Measurements from ENCODE around the gene ZNF493.

ZNF493 gene

DNA sequence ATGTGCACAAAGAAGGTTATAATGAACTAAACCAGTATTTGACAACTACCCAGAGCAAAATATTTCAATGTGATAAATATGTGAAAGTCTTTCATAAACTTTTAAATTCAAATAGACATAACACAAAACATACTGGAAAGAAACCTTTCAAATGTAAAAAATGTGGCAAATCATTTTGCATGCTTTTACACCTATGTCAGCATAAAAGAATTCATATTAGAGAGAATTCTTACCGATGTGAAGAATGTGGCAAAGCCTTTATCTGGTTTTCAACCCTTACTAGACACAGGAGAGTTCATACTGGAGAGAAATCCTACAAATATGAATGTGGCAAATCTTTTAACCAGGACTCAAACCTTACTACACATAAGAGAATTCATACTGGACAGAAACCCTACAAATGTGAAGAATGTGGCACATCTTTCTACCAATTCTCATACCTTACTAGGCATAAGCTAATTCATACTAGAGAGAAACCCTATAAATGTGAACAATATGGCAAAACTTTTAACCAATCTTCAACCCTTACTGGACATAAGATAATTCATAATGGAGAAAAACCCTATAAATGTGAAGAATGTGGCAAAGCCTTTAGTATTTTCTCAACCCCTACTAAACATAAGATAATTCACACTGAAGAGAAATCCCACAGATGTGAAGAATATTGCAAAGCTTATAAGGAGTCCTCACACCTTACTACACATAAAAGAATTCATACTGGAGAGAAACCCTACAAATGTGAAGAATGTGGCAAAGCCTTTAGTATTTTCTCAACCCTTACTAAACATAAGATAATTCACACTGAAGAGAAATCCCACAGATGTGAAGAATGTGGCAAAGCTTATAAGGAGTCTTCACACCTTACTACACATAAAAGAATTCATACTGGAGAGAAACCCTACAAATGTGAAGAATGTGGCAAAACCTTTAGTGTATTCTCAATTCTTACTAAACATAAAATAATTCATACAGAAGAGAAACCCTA, 26.4 kb downstream of the ZNF493 start:
- no peak for TF ChIP-seq CTCF (IDR thresholded peaks at IDR 0.05; ENCODE audit: low read depth, low read length, missing control alignments)
- no peak overlapping the region for H3K4me3 ChIP-seq (ENCODE audit: low read depth, low read length)
- no peak for DNase-seq
- in situ Hi-C loops (cut with HindIII; ENCODE audit: low pct_ligation_motif_present, low sequenced_read_pairs) = no loop called here
- H3K27ac ChIP-seq = no peak overlapping the region
- no peaks in the 10 kb centered on the region for H3K36me3 ChIP-seq (replicated peaks)
- no peaks in the 10 kb centered on the region for H3K27me3 ChIP-seq (replicated peaks)

GRCh38 chr19:21430675-21431074, 33.7 kb downstream of the ZNF493 start:
- in situ Hi-C loops (cut with HindIII; ENCODE audit: low pct_ligation_motif_present, low sequenced_read_pairs) = no loop called here
- Histone ChIP-seq H3K27ac (no peak overlapping the region), H3K27me3 (replicated peaks) (no peaks in the 10 kb centered on the region), H3K36me3 (replicated peaks) (no peaks in the 10 kb centered on the region), H3K4me3 (ENCODE audit: low read depth, low read length) (no peak overlapping the region)
- no peak for DNase-seq
- no peak for TF ChIP-seq CTCF (IDR thresholded peaks at IDR 0.05; ENCODE audit: low read depth, low read length, missing control alignments)

DNA sequence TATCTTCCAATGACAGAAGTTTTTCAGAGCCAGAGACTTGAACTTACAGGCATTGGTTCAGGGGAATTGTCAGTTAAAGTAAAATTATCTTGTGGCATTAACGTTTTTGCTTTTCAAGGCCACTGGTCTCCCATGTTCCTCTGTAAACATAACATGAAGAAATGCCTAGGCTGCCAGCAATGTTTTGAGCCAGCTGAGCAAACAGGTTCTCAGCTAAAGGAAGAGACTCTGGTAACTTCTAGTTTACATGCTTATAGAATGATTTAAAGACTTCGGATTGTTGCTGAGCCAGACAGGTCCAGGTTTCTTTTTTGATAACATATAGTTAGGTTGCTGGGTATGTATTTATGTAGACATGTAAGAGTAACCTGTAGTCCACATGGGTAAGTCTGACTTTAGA, 35.7 kb downstream of the ZNF493 start:
- no peak for TF ChIP-seq CTCF (IDR thresholded peaks at IDR 0.05; ENCODE audit: low read depth, low read length, missing control alignments)
- Histone ChIP-seq H3K27me3 (replicated peaks) (no peaks in the 10 kb centered on the region), H3K4me3 (ENCODE audit: low read depth, low read length) (no peak overlapping the region), H3K36me3 (replicated peaks) (no peaks in the 10 kb centered on the region), H3K27ac (no peak overlapping the region)
- DNase-seq = no peak
- in situ Hi-C loops (cut with HindIII; ENCODE audit: low pct_ligation_motif_present, low sequenced_read_pairs) = no loop called here

DNA sequence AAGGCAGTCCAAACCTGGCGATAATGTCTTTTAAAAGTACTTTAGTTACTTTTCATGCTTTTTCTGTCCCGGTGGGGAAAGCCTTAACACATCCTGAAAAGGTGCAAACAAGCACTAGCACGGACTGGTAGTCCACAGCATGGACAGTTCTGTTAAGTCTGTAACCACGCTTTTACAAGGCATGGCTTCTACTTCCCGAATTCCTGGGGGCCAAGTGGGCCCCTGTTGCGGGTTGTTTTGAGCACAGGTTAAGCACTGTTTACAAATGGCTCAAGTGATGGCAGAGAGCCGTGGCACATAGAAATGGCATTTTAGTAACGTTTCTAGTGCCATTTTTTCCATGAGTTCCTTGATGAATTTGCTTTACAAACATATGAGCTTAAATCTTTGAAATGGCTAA, 37.6 kb downstream of the ZNF493 start:
- DNase-seq = no peak
- Histone ChIP-seq H3K36me3 (replicated peaks) (no peaks in the 10 kb centered on the region), H3K4me3 (ENCODE audit: low read depth, low read length) (no peak overlapping the region), H3K27ac (no peak overlapping the region), H3K27me3 (replicated peaks) (no peaks in the 10 kb centered on the region)
- in situ Hi-C loops (cut with HindIII; ENCODE audit: low pct_ligation_motif_present, low sequenced_read_pairs) = no loop called here
- TF ChIP-seq CTCF (IDR thresholded peaks at IDR 0.05; ENCODE audit: low read depth, low read length, missing control alignments) = no peak

- H3K36me3 ChIP-seq (replicated peaks) = no peaks in the 10 kb centered on the region
- no peak for DNase-seq
- no peak for TF ChIP-seq CTCF (IDR thresholded peaks at IDR 0.05; ENCODE audit: low read depth, low read length, missing control alignments)
- H3K27me3 ChIP-seq (replicated peaks) = no peaks in the 10 kb centered on the region
- no peak overlapping the region for H3K4me3 ChIP-seq (ENCODE audit: low read depth, low read length)
- in situ Hi-C loops (cut with HindIII; ENCODE audit: low pct_ligation_motif_present, low sequenced_read_pairs) = no loop called here
- H3K27ac ChIP-seq = no peak overlapping the region
These were observed 38.1 kb downstream of the ZNF493 start for GRCh38 chr19:21434967-21435544.
